Type B pancreatic cell (in vitro differentiated cells): ENCODE results near the gene ALPG. TPM values are rescaled to one million over a fixed set of nuclear protein-coding genes. Genes with fewer than 3 reads are reported as not detected.
"Not testable (repeated sequence)": the region's sequence is repeated elsewhere in the genome, so short reads cannot be mapped to it uniquely, and the experiment has no call there.

Experiments
- DNase-seq: peaks from one replicate; pipeline ENCODE4 v3.0.0; 2021; ENCODE audit warnings: mixed read lengths; ENCODE audit not compliant: unreplicated experiment; ENCODE audit errors: extremely low spot score
- H3K27ac Mint-ChIP-seq: 2 replicates; pipeline ENCODE4 v1.8.0; 2021; ENCODE audit warnings: mild to moderate bottlenecking, mixed read lengths
- H3K27me3 Mint-ChIP-seq: 2 replicates; pipeline ENCODE4 v1.8.0; 2021; ENCODE audit warnings: mixed read lengths
- H3K36me3 Mint-ChIP-seq: 2 replicates; pipeline ENCODE4 v1.8.0; 2021; ENCODE audit warnings: mixed read lengths
- H3K4me1 Mint-ChIP-seq: one replicate; pipeline ENCODE4 v1.8.0; 2021; ENCODE audit warnings: mixed read lengths; ENCODE audit not compliant: unreplicated experiment
- H3K4me3 Mint-ChIP-seq: 2 replicates; pipeline ENCODE4 v1.8.0; 2021; ENCODE audit warnings: mild to moderate bottlenecking, mixed read lengths
- H3K9me3 Mint-ChIP-seq: 2 replicates; pipeline ENCODE4 v1.8.0; 2021; ENCODE audit warnings: mixed read lengths
- CTCF ChIP-seq: fragments of 200-600 bp; sonication (generic); conservative IDR thresholded peaks from 2 replicates; pipeline ENCODE4 v1.5.0; 2021; ENCODE audit warnings: antibody characterized with exemption, mild to moderate bottlenecking
- total RNA-seq: library from RNA; stranded (reverse); gene quantifications from 2 replicates; pipeline ENCODE4 v1.2.1, GENCODE V29; 2021; ENCODE audit warnings: low replicate concordance

The ALPG gene
- total RNA-seq, 1 donor from 2014 or later, result 0.14 TPM

GRCh38 chr2:232402518-232402917, 4.1 kb upstream of the ALPG start:
- Mint-ChIP-seq H3K4me1 (no peaks in the 10 kb centered on the region), H3K27me3 (peaks cover 20% of the 10 kb centered on the region), H3K27ac (no peak overlapping the region), H3K9me3 (no peaks in the 10 kb centered on the region), H3K36me3 (no peaks in the 10 kb centered on the region), H3K4me3 (no peak overlapping the region)
- DNase-seq, result no peak
- TF ChIP-seq CTCF, result no peak

GRCh38 chr2:232405943-232406510, 617 bp upstream of the ALPG start:
- Mint-ChIP-seq H3K27me3 (peaks cover 17% of the 10 kb centered on the region), H3K4me1 (no peaks in the 10 kb centered on the region), H3K9me3 (no peaks in the 10 kb centered on the region), H3K27ac (no peak overlapping the region), H3K36me3 (no peaks in the 10 kb centered on the region), H3K4me3 (no peak overlapping the region)
- DNase-seq, result no peak
- TF ChIP-seq CTCF, result no peak

- not testable (repeated sequence) for H3K4me1 Mint-ChIP-seq, DNase-seq, H3K27ac Mint-ChIP-seq, H3K9me3 Mint-ChIP-seq, H3K4me3 Mint-ChIP-seq, H3K36me3 Mint-ChIP-seq
- H3K27me3 Mint-ChIP-seq, result peaks cover 31% of the 10 kb centered on the region
Measured at GRCh38 chr2:232407428-232408150, 945 bp downstream of the ALPG start.

DNA sequence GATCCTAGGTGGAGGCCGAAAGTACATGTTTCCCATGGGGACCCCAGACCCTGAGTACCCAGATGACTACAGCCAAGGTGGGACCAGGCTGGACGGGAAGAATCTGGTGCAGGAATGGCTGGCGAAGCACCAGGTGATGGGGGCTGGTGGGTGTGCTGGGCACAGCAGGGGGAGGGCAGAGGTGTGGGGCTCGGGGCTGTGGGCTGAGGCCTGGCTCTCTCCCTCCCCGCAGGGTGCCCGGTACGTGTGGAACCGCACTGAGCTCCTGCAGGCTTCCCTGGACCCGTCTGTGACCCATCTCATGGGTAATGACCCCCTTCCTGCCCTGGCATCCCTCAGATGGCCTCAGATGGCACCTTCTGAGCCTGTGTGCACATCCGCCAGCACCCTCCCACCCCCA, 1.6 kb downstream of the ALPG start:
- not testable (repeated sequence) for H3K4me1 Mint-ChIP-seq, H3K4me3 Mint-ChIP-seq, H3K36me3 Mint-ChIP-seq, H3K27ac Mint-ChIP-seq, H3K9me3 Mint-ChIP-seq, DNase-seq
- H3K27me3 Mint-ChIP-seq, result peaks cover 34% of the 10 kb centered on the region

DNA sequence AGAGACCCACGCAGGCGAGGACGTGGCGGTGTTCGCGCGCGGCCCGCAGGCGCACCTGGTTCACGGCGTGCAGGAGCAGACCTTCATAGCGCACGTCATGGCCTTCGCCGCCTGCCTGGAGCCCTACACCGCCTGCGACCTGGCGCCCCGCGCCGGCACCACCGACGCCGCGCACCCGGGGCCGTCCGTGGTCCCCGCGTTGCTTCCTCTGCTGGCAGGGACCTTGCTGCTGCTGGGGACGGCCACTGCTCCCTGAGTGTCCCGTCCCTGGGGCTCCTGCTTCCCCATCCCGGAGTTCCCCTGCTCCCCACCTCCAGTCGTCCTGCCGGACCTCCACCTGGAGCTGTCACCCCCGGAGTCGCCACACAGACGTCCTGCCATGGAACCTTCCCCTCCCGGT, 3.0 kb downstream of the ALPG start:
- not testable (repeated sequence) for H3K4me1 Mint-ChIP-seq, H3K4me3 Mint-ChIP-seq, H3K36me3 Mint-ChIP-seq, H3K9me3 Mint-ChIP-seq, H3K27ac Mint-ChIP-seq
- peaks cover 42% of the 10 kb centered on the region for H3K27me3 Mint-ChIP-seq
- DNase-seq, result peak; percentile 51

- Mint-ChIP-seq H3K4me1 (no peaks in the 10 kb centered on the region), H3K27me3 (peaks cover 43% of the 10 kb centered on the region), H3K36me3 (no peaks in the 10 kb centered on the region), H3K9me3 (no peaks in the 10 kb centered on the region), H3K27ac (no peak overlapping the region), H3K4me3 (no peak overlapping the region)
- DNase-seq, result no peak
- TF ChIP-seq CTCF, result no peak
Measured at GRCh38 chr2:232410238-232410900, 3.7 kb downstream of the ALPG start.

DNA sequence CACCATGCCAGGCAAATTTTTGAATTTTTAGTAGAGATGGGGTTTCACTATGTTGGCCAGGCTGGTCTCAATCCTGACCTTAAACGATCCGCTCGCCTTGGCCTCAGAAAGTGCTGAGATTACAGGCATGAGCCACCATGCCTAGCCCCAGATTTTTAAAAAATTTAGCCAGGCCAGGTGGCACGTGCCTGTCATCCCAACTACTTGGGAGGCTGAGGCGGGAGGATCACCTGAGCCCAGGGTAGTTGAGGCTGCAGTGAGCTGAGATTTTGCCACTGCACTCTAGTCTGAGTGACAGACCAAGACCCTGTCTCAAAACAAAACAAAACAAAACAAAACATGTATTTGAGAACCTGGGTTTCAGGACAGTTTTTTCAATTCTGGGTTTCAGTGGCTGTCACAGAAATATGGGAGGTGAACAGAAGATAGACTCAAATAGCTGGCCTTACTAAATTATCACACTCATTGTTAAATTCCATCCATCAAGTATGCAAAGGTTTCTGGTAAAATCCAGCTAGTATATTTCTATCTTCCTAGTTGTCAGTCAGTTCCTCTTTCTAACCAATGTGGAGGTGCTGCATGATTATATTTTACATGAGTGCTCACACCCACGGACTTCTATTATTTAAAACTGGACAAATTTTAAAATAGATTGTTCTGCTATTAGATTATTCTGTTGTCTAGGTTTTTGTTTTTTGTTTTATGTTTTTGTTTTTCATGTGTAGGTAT, 5.4 kb downstream of the ALPG start:
- Mint-ChIP-seq H3K27me3 (peaks cover 57% of the 10 kb centered on the region), H3K36me3 (no peaks in the 10 kb centered on the region), H3K4me3 (no peak overlapping the region), H3K4me1 (no peaks in the 10 kb centered on the region), H3K9me3 (no peaks in the 10 kb centered on the region), H3K27ac (no peak overlapping the region)
- no peak for DNase-seq
- TF ChIP-seq CTCF, result no peak
